Adrenal gland (tissue), 12 donors: ENCODE measurements around the gene RABL3. TPM values are rescaled to one million over a fixed set of nuclear protein-coding genes. Genes with fewer than 3 reads are reported as not detected.

Experiments used
- DNase-seq, 7 donors: peaks; one replicate each; pipeline ENCODE4 v3.0.0-alpha.2; 2019 to 2020
- H3K27ac ChIP-seq, 5 donors: fragments of 200-600 bp; sonication (generic) in 4 of 5; 1 replicate in 3 of 5; 2 replicates in 2 of 5; pipeline versions ENCODE4 v1.5.1 to v1.8.0; 2016 to 2020; ENCODE audit warnings: mild to moderate bottlenecking in 1 of 5
- H3K27me3 ChIP-seq: fragments of 200-600 bp; 2 replicates; pipeline ENCODE4 v1.8.0; 2021
- H3K36me3 ChIP-seq, 2 donors: fragments of 200-600 bp; replicated peaks in 1 of 2; 1 replicate in 1 of 2; 2 replicates in 1 of 2; pipeline versions ENCODE4 v1.5.1 to v1.8.0; 2018 to 2022
- H3K4me1 ChIP-seq, 2 donors: fragments of 200-600 bp; replicated peaks in 1 of 2; 1 replicate in 1 of 2; 2 replicates in 1 of 2; pipeline versions ENCODE4 v1.5.1 to v1.8.0; 2018 to 2021
- H3K4me3 ChIP-seq, 4 donors: fragments of 200-600 bp; sonication (generic) in 3 of 4; one replicate each; pipeline ENCODE4 v1.5.1; 2016 to 2018
- H3K9me3 ChIP-seq, 3 donors: fragments of 200-600 bp; sonication (generic) in 1 of 3; replicated peaks in 1 of 3; 1 replicate in 2 of 3; 2 replicates in 1 of 3; pipeline versions ENCODE4 v1.5.1 to v1.8.0; 2016 to 2021
- POLR2A ChIP-seq, 2 donors: fragments of 450-650 bp; IDR thresholded peaks; one replicate each; pipeline ENCODE4 v1.6.1; 2017; ENCODE audit warnings: antibody characterized with exemption in 2 of 2, mild to moderate bottlenecking in 2 of 2, moderate library complexity in 1 of 2
- WGBS, 4 donors: extraction: QIAGEN DNeasy Blood & Tissue Kit in 2 of 4; methylation state at CpG; one replicate each; pipeline versions ENCODE4 v1.1.5 to v1.1.7; 2013 to 2017; 5-methylcytosine and 5-hydroxymethylcytosine counted together
- intact Hi-C, 2 donors: fragments of 100-400 bp; cut with DNase I; formaldehyde crosslinking; loops; one replicate each; pipeline versions ENCODE4 v1.14.1 to v1.15.0; 2022 to 2023
- polyA plus RNA-seq, 3 donors: library from polyadenylated mRNA; stranded (reverse); fragments of 200-250 nt in 2 of 3; fragments of 350-450 nt in 1 of 3; fragmentation: Illumina TruSeq in 1 of 3; extraction: RNeasy Lipid Tissue Mini Kit (QIAGEN cat#74804) in 1 of 3; gene quantifications; one replicate each; pipeline ENCODE4 v1.2.3, GENCODE V29; 2013 to 2014
- total RNA-seq, 9 donors: library from RNA; depleted of rRNA in 4 of 9; stranded (reverse); fragments of >200 nt in 4 of 9; fragments of 120-200 nt in 1 of 9; fragmentation: NEBNext Ultra II Directional in 1 of 9; extraction: Animal tissue kit (Norgen Biotek cat#: 25700) in 1 of 9; gene quantifications; one replicate each; pipeline versions ENCODE4 v1.1.0 to v1.2.4, GENCODE V29; 2013 to 2023
- TF ChIP-seq, protein P1 (sequence below), 6 experiments: fragments of 450-650 bp in 4 of 6; fragments of 200-600 bp in 2 of 6; sonication (generic) in 1 of 6; IDR thresholded peaks; 1 replicate in 5 of 6; 2 replicates in 1 of 6; pipeline versions ENCODE4 v1.5.1 to v1.8.0; 2016 to 2021; ENCODE audit warnings: antibody characterized with exemption in 6 of 6, mild to moderate bottlenecking in 2 of 6, moderate library complexity in 1 of 6
- donor health status: healthy with polysubstance abuse.
- donor health status: Bipolar disorder and iron deficiency.
- donor health status: DM: yes; HTN: yes; CAD: no.
- donor health status: DM: no; HTN: no; CAD: no.
- donor health status: DM: no; HTN: no; CAD: no.
- donor health status: DM: yes; HTN: yes; CAD: no.

RABL3 gene
- total and polyA plus RNA-seq, 12 donors: 5.8 to 94.2 (median 47.5) TPM

DNA sequence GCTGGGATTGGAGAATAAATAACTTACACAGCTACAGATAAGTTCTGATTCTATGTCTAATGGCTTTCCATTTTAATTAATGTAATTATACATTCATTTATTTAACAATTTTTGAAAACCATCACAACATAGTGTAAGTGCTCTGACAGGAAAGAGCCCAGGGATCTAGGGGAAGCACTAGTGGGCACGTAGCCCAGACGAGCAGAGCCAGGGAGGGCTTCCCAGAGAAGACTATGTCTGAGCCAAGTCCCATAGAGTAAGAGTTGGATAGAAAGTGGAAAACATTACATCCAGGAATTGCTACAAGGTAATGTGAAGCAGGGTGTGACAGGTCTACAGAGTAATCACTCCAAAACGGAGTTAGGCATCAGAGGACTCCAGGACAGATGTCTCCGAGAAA, 57.4 kb downstream of the RABL3 start:
- Histone ChIP-seq H3K4me3 (no peak overlapping the region), H3K27me3 (no peaks in the 10 kb centered on the region), H3K4me1 (no peaks in the 10 kb centered on the region), H3K36me3 (no peaks in the 10 kb centered on the region), H3K9me3 (no peaks in the 10 kb centered on the region), H3K27ac (no peak overlapping the region)
- 80 to 90% (median 84%) methylated on average over 4 of the region's 4 CpGs for WGBS, 4 donors
- no peak for DNase-seq
- no peak for TF ChIP-seq POLR2A (IDR thresholded peaks at IDR 0.05)
- TF ChIP-seq, protein P1, sequence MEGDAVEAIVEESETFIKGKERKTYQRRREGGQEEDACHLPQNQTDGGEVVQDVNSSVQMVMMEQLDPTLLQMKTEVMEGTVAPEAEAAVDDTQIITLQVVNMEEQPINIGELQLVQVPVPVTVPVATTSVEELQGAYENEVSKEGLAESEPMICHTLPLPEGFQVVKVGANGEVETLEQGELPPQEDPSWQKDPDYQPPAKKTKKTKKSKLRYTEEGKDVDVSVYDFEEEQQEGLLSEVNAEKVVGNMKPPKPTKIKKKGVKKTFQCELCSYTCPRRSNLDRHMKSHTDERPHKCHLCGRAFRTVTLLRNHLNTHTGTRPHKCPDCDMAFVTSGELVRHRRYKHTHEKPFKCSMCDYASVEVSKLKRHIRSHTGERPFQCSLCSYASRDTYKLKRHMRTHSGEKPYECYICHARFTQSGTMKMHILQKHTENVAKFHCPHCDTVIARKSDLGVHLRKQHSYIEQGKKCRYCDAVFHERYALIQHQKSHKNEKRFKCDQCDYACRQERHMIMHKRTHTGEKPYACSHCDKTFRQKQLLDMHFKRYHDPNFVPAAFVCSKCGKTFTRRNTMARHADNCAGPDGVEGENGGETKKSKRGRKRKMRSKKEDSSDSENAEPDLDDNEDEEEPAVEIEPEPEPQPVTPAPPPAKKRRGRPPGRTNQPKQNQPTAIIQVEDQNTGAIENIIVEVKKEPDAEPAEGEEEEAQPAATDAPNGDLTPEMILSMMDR (IDR thresholded peaks at IDR 0.05): no peak
- intact Hi-C loops: no loop called here

DNA sequence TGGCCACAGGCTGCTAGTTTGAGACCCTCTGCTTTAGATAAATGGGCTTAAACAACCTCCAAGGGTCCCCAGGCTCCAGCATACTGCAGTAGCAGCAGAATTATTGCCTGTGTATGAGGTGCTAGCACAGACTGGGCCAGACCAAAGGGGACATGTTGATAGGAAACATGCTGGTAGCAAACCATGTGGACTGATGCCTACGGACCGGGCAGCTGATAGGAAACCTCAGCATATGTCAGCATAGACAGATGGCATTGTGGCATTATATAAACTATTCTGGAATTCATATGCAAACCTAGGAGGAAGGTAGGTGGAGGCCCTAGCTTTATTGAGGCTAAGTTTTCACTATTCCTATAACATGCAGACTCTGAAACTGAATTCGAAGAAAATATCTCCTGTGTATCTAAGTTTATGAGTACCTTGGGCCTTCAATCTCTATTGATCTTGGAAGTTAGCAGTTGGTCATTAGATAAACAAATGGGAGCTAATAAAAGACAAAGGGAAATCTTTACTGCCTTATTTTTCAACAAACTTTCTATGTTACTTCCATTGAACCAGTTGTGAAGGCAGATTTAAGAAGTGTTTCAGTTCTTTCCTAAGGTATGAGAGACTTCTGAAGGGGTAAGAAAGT, 58.5 kb downstream of the RABL3 start:
- no peaks in the 10 kb centered on the region for H3K36me3 ChIP-seq
- H3K4me1 ChIP-seq: peaks cover 6 to 9% of the 10 kb centered on the region in 2 donors
- no peaks in the 10 kb centered on the region for H3K9me3 ChIP-seq
- no peak overlapping the region for H3K27ac ChIP-seq
- intact Hi-C loops: no loop called here
- no peak overlapping the region for H3K4me3 ChIP-seq
- WGBS, 4 donors: 92 to 96% (median 93%) methylated on average over 3 of the region's 3 CpGs
- TF ChIP-seq, protein P1 (IDR thresholded peaks at IDR 0.05): no peak
- no peak for TF ChIP-seq POLR2A (IDR thresholded peaks at IDR 0.05)
- DNase-seq: no peak
- H3K27me3 ChIP-seq: no peaks in the 10 kb centered on the region

DNA sequence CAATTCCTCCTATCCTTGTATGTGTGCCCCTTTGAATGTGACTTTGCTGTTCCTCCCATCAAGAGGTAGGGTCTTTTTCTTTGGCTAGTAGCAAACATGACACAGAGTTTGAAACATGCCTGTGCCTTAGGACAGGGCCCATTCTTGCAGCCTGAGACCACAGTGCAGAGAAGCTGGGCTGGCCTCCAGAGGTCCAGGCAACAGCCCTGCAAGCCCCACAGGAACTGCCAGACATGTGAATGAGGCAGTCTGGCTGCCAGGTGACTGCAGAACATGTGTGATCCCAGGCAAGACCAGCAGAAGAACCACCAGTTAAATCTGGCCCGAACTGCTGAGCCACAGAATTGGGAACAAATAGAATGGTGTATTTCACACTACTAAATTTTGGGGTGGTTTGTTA, 59.1 kb downstream of the RABL3 start:
- H3K36me3 ChIP-seq: no peaks in the 10 kb centered on the region
- no peak overlapping the region for H3K27ac ChIP-seq
- intact Hi-C loops: no loop called here
- TF ChIP-seq, protein P1 (IDR thresholded peaks at IDR 0.05): no peak
- TF ChIP-seq POLR2A (IDR thresholded peaks at IDR 0.05): no peak
- no peak overlapping the region for H3K4me3 ChIP-seq
- H3K4me1 ChIP-seq: peaks cover 9 to 11% of the 10 kb centered on the region in 2 donors
- no peak for DNase-seq
- H3K27me3 ChIP-seq: no peaks in the 10 kb centered on the region
- H3K9me3 ChIP-seq: no peaks in the 10 kb centered on the region
- 93 to 100% (median 97%) methylated on average over 1 of the region's 1 CpG for WGBS, 4 donors

DNA sequence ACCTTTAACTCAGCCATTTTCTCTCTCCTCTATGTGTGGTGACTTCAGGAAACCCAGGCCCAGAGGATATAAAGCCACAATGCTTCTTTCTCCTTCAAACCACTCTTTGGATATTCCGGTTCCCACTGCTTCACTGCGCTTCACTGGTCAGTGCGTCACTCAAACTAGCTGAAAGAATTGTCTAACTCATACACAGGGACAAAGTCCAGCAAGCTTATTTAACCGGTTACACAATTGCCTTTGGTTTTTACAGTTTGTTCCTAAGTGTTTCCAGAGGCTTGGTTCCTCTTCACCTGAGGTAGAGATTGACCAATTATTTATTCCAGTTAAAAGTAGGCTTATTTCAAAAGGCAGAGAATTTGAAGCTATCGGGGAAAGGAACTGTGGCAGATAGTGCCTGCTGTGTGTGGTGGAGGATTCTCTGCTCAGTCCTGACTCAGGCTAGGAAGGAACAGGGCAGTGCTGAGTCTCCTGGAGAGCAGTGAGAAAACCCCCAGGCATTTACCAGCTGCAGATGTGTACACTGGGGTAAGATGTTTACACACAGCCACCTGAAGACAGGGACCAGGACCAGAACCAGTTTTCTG, 60.1 kb downstream of the RABL3 start, which contains the start of gene HGD:
HGD (minus strand) TSS at position 145 of the 587 bp plus-strand sequence; CDS start at position 17, 128 bp downstream.
- Histone ChIP-seq H3K27me3 (no peaks in the 10 kb centered on the region), H3K4me1 (peaks cover 11 to 15% of the 10 kb centered on the region in 2 donors), H3K27ac (no peak within 1 kb of the TSS), H3K9me3 (no peaks in the 10 kb centered on the region), H3K4me3 (no peak within 1 kb of the TSS), H3K36me3 (no peaks in the 10 kb centered on the region)
- WGBS, 4 donors: 92 to 98% (median 96%) methylated on average over 5 of the region's 5 CpGs
- TF ChIP-seq, protein P1 (IDR thresholded peaks at IDR 0.05): no peak
- no peak for TF ChIP-seq POLR2A (IDR thresholded peaks at IDR 0.05)
- intact Hi-C loops: no loop called here
- no peak for DNase-seq
